SK-N-MC (cell line): ENCODE data around the gene COL3A1.

ENCODE experiments used
- DNase-seq: peaks from one replicate; pipeline ENCODE4 v3.0.0-alpha.2; 2011; ENCODE audit warnings: low read depth, low spot score
- H3K27ac ChIP-seq: fragments of 200-600 bp; sonication (generic); 2 replicates; pipeline ENCODE4 v1.5.1; 2016; ENCODE audit warnings: mixed run types
- H3K36me3 ChIP-seq: fragments of 200-600 bp; sonication (generic); 2 replicates; pipeline ENCODE4 v1.6.1; 2017; ENCODE audit warnings: antibody characterized with exemption, low read length, mixed read lengths; ENCODE audit not compliant: insufficient read depth
- H3K4me3 ChIP-seq: fragments of 200-600 bp; sonication (generic); 2 replicates; pipeline ENCODE4 v1.5.1; 2016
- H3K9ac ChIP-seq: fragments of 200-600 bp; sonication (generic); 2 replicates; pipeline ENCODE4 v1.8.0; 2017; ENCODE audit warnings: mixed run types, mixed read lengths; ENCODE audit not compliant: insufficient read length
- H3K9me3 ChIP-seq: fragments of 200-600 bp; sonication (generic); 2 replicates; pipeline ENCODE4 v1.6.1; 2017; ENCODE audit warnings: low read depth, mild to moderate bottlenecking, antibody characterized with exemption, low read length, moderate library complexity, mixed read lengths
- EZH2 ChIP-seq: fragments of 200-600 bp; sonication (generic); IDR thresholded peaks from one replicate; pipeline ENCODE4 v1.6.1; 2017; ENCODE audit warnings: antibody characterized with exemption
- FOXP2 ChIP-seq: optimal IDR thresholded peaks from 2 replicates; pipeline ENCODE3; 2011; ENCODE audit warnings: mild to moderate bottlenecking, moderate library complexity; ENCODE audit not compliant: insufficient read depth; ENCODE audit errors: extremely low read length, control extremely low read depth
- POLR2AphosphoS5 ChIP-seq: IDR thresholded peaks from 2 replicates; pipeline ENCODE4 v1.6.1; 2012; ENCODE audit warnings: mild to moderate bottlenecking, low read depth, low read length, borderline replicate concordance

The COL3A1 gene

DNA sequence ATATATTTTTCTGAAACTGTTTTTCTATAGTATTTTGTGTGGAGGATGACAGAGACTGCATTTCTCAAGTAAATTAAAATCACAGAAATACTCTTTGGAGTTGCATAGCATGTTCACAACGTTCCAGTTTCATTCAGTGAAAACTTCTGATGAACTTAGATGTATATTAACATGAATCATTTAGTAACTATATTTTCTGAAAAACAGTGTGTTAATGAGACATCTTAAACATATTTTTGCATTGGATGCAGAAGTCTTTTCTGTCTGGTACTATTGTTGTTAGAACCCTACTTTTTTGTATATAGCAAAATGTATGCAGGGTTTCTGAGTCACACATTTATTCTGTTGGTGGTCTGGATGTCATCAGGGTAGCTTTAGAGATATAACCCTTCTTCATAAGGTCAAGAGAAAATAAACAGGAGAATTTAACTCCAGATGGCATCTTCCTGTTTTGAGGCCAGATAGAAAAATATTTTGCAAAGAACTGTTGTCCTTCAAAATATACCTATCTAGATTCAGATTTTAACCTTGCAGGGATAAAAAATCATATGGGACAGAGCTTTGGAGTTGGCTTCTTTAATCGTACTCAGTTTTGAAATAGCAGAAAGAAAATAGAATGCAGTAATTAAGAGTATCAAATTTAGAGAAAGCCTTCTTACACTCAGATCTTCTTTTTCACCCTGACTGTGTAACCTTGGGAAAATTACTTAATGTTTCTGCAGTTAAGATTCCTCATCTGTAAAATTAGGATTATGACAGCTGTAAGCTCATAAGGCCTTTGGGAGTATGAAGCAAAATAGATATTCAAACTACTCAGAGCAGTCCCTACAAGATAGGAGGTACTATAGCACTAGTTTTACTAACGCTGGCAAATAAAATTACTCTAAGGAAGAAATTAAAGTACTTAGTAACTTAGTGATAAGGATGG, 5.3 kb downstream of the COL3A1 start:
- peak overlapping the region; percentile 99 for H3K27ac ChIP-seq
- TF ChIP-seq EZH2 (no peak), POLR2AphosphoS5 (no peak), FOXP2 (no peak)
- peak overlapping the region; percentile 75 for H3K9ac ChIP-seq
- no peak for DNase-seq
- H3K4me3 ChIP-seq: peak overlapping the region; percentile 90
- H3K9me3 ChIP-seq: no peaks in the 10 kb centered on the region
- H3K36me3 ChIP-seq: peaks cover 1% of the 10 kb centered on the region

DNA sequence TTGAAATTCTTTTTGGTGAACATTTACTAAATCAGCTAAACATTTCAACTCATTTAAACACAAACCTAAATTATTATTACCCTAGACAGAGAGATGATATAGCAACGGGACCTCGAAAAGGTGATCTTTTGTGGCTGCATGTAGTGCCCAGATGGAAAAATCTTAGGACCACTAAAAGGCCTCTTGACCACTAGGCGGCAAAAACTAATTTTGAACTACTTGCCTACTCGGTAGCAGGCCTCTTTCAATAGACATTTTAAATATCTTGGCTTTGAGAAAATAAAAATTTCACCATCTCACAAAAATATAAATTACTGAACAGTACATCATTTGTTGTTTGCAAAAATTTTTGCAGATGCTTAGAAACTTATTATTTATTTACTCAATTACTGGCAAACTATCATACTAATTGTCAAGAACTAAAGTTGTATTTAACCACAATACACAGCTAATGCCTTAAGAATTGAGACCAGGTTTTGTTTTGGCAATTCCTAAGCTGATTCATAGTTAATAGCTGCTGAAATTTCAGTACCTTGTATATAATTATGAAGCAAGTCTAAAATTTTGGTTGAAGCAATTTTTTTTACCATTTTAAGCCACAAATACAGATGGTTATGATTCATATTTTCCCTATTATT, 9.4 kb downstream of the COL3A1 start:
- Histone ChIP-seq H3K4me3 (no peak overlapping the region), H3K9ac (peak overlapping the region; percentile 2), H3K27ac (peak overlapping the region; percentile 69), H3K9me3 (no peaks in the 10 kb centered on the region), H3K36me3 (peaks cover 37% of the 10 kb centered on the region)
- TF ChIP-seq POLR2AphosphoS5: no peak
- TF ChIP-seq EZH2: no peak
- TF ChIP-seq FOXP2: no peak
- no peak for DNase-seq

DNA sequence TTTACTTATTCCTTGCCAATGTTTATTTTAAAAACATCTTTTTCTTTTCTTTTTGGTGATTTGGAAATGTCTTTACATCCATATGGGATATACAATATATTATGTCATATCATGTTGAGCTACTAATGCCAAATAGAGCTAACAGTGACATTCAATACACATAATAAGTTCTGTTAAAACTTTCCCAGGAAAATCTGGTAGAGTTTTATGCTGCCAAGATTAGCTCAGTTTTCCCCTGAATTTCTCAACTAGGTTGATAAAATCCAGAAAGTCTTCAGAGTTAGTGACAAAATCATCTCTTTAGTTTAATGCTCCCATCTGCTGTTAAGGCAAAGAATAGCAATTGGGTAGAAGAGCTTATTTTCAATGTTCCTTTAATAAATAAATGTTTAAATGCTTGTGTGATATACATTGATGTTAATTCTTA, 9.9 kb downstream of the COL3A1 start:
- Histone ChIP-seq H3K36me3 (peaks cover 38% of the 10 kb centered on the region), H3K9me3 (no peaks in the 10 kb centered on the region), H3K27ac (peak overlapping the region; percentile 69), H3K4me3 (no peak overlapping the region), H3K9ac (peak overlapping the region; percentile 2)
- no peak for DNase-seq
- TF ChIP-seq POLR2AphosphoS5: no peak

DNA sequence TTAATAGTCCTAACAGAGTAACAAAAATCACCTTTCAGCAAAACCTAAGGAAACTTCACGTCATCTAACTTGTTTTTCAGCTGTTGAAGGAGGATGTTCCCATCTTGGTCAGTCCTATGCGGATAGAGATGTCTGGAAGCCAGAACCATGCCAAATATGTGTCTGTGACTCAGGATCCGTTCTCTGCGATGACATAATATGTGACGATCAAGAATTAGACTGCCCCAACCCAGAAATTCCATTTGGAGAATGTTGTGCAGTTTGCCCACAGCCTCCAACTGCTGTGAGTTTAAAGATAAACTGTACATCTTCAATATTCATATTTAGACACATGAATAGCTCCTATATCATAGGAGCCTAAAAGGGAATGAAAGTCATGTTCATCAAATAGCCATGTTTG, 10.5 kb downstream of the COL3A1 start:
- H3K4me3 ChIP-seq: no peak overlapping the region
- H3K27ac ChIP-seq: 0 out of 2 replicates have a peak overlapping the region, but pooled peaks have one; percentile 14
- H3K9me3 ChIP-seq: no peaks in the 10 kb centered on the region
- H3K36me3 ChIP-seq: peaks cover 44% of the 10 kb centered on the region
- no peak for DNase-seq
- H3K9ac ChIP-seq: no peak overlapping the region
- TF ChIP-seq POLR2AphosphoS5: no peak
- no peak for TF ChIP-seq FOXP2
- no peak for TF ChIP-seq EZH2

DNA sequence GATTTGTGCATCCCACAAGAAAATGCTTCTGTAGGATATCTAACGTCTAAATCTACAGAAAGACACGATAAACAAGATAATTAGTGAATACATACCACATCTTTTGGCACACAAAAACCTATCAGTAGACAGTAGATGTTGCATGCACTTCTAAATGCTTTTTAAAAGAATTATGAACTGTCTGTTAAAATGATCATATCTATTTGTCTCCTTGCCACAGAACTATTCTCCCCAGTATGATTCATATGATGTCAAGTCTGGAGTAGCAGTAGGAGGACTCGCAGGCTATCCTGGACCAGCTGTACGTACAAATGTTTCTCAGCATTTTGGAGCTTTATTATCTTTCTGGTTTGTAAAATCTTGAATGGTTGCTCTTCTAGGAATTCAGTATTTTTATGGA, 12.7 kb downstream of the COL3A1 start:
- H3K9me3 ChIP-seq: no peaks in the 10 kb centered on the region
- TF ChIP-seq EZH2 (no peak), FOXP2 (no peak), POLR2AphosphoS5 (no peak)
- H3K4me3 ChIP-seq: no peak overlapping the region
- no peak for DNase-seq
- no peak overlapping the region for H3K9ac ChIP-seq
- no peak overlapping the region for H3K27ac ChIP-seq
- peaks cover 63% of the 10 kb centered on the region for H3K36me3 ChIP-seq

DNA sequence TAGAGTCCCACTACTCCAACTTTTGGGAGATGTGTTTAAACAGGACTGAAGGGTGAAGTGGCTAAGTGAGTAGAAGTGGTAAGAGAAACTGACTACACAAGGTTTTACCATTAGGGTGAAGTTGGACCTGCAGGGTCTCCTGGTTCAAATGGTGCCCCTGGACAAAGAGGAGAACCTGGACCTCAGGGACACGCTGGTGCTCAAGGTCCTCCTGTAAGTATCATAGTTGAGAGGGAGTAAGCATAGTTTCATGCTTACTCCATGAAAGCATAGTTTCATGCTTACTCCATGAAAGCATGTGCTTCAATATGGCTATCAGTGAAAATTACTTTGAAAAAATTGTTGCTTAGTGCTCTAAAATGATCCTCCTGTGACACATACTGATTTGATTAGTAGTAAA, 19.1 kb downstream of the COL3A1 start:
- Histone ChIP-seq H3K36me3 (peaks cover 87% of the 10 kb centered on the region), H3K27ac (no peak overlapping the region), H3K9ac (no peak overlapping the region), H3K4me3 (no peak overlapping the region), H3K9me3 (no peaks in the 10 kb centered on the region)
- TF ChIP-seq POLR2AphosphoS5 (no peak), EZH2 (no peak), FOXP2 (no peak)
- DNase-seq: no peak

DNA sequence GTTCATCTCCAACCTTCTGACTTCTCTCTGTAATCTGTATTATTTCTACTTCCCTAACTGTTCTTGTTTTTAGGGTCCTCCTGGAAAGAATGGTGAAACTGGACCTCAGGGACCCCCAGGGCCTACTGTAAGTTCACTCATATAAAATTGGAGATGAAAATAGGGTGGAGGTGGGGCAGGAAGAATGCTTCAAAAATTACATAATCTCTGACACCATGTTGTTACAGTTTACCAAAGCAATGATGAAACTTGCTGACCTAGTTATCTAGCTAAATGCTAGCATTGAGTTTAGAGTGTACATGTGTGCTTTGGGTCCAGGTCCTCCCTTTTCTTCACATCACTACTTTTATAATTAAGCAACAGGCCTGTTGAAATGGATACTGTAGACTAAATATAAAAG, 23.1 kb downstream of the COL3A1 start:
- Histone ChIP-seq H3K27ac (no peak overlapping the region), H3K36me3 (peaks cover 89% of the 10 kb centered on the region)

DNA sequence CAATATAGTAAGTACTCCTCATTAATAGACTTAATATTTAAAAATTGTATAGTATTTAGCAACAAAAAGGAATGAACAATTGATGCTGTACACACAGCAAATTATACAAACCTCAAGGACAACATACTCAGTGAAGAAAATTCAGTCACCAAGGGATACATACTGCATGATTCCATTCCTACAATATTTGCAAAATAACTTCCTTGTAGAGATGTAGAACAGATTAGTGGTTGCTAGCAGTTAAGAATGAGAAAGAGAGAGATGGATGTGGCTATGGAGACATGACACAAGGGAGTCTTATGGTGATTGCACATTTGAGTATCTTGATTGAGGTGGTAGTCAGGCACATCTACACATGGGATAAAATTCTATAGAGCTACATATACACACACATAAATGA, 26.0 kb downstream of the COL3A1 start:
- no peaks in the 10 kb centered on the region for H3K9me3 ChIP-seq
- H3K27ac ChIP-seq: no peak overlapping the region
- H3K9ac ChIP-seq: no peak overlapping the region
- no peak for DNase-seq
- H3K4me3 ChIP-seq: no peak overlapping the region
- TF ChIP-seq POLR2AphosphoS5: no peak
- TF ChIP-seq FOXP2: no peak
- TF ChIP-seq EZH2: no peak
- H3K36me3 ChIP-seq: peaks cover 89% of the 10 kb centered on the region

More for the DNA sequence above, 23.1 kb downstream of the COL3A1 start:
- Histone ChIP-seq H3K9me3 (no peaks in the 10 kb centered on the region), H3K4me3 (no peak overlapping the region), H3K9ac (no peak overlapping the region)
- no peak for TF ChIP-seq POLR2AphosphoS5
- no peak for TF ChIP-seq EZH2
- TF ChIP-seq FOXP2: no peak
- DNase-seq: no peak

DNA sequence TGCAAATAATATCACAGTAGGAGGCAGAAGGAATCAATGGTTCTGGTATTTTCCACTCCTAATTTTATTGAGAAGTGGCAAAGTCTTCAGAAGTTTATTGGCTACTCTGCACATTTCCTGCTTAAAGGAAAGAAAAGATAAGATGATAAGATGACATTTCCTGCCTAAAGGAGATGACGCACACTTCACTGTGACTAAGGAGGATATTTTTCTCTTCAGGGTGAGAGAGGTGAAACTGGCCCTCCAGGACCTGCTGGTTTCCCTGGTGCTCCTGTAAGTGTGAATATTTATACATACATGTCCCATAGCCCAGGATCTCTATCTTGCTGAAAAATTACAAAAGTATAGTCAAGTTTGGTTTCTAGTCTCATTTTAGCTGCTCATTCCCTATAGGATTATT, 27.9 kb downstream of the COL3A1 start:
- no peak for TF ChIP-seq POLR2AphosphoS5
- TF ChIP-seq EZH2: no peak
- no peak for TF ChIP-seq FOXP2
- no peak for DNase-seq
- H3K36me3 ChIP-seq: peaks cover 87% of the 10 kb centered on the region
- H3K27ac ChIP-seq: no peak overlapping the region; the same call in 1 of the 2 replicates
- H3K9me3 ChIP-seq: no peaks in the 10 kb centered on the region
- no peak overlapping the region for H3K9ac ChIP-seq
- H3K4me3 ChIP-seq: no peak overlapping the region
